Endothelial cell of umbilical vein (primary cell): ENCODE results near the gene SLC29A3. TPM values are rescaled to one million over a fixed set of nuclear protein-coding genes. Genes with fewer than 3 reads are reported as not detected.

ENCODE experiments used
- BruUV-seq: library from RNA; stranded (reverse); fragments of 400-500 nt; replicated peaks from 2 replicates; lab custom pipeline; 2021; lab: Mats Ljungman, UMichigan
- CTCF ChIA-PET: fragments of 300-600, 350-600 bp; sonication (Branson Sonifier 250); formaldehyde crosslinking; loops from one replicate; lab custom pipeline; 2021; ENCODE audit warnings: antibody characterized with exemption, inconsistent platforms; lab: Charles Lee
- POLR2A ChIA-PET: fragments of 300-600, 350-600 bp; sonication (Branson Sonifier 250); formaldehyde crosslinking; loops from one replicate; lab custom pipeline; 2021; ENCODE audit warnings: antibody characterized with exemption, inconsistent platforms; lab: Charles Lee
- DNase-seq: peaks from one replicate; pipeline ENCODE4 v3.0.0-alpha.2; 2011; ENCODE audit warnings: low read depth, low spot score
- FAIRE-seq: peaks from 2 replicates; lab custom pipeline; 2011; peaks lifted over from hg19 to GRCh38; lab: Jason Lieb, UNC
- H2AFZ ChIP-seq: 2 replicates; pipeline ENCODE4 v1.6.0; 2012; ENCODE audit warnings: low read depth, low read length, control low read depth, inconsistent platforms
- H3K27ac ChIP-seq: 2 replicates; pipeline ENCODE4 v1.5.1; 2011; ENCODE audit warnings: low read depth, mild to moderate bottlenecking, control low read depth, low read length, moderate library complexity; ENCODE audit not compliant: insufficient read depth
- H3K27me3 ChIP-seq, 2 experiments: 2 replicates each; pipeline versions ENCODE4 v1.6.0 to v1.6.1; 2011; ENCODE audit warnings: low read length in 2 of 2, mixed read lengths in 1 of 2; ENCODE audit not compliant: control insufficient read depth in 2 of 2, insufficient read depth in 2 of 2
- H3K36me3 ChIP-seq, 2 experiments: 2 replicates in 1 of 2; 3 replicates in 1 of 2; pipeline ENCODE4 v1.5.1; 2011; ENCODE audit warnings: low read length in 2 of 2, mild to moderate bottlenecking in 1 of 2, moderate library complexity in 1 of 2; ENCODE audit not compliant: control insufficient read depth in 2 of 2, insufficient read depth in 2 of 2; ENCODE audit errors: extremely low read depth in 1 of 2
- H3K4me1 ChIP-seq: 3 replicates; pipeline ENCODE4 v1.5.1; 2011; ENCODE audit warnings: mild to moderate bottlenecking, low read length; ENCODE audit not compliant: control insufficient read depth, insufficient read depth; ENCODE audit errors: extremely low read depth
- H3K4me2 ChIP-seq: 2 replicates; pipeline ENCODE4 v1.6.1; 2011; ENCODE audit warnings: low read length, control low read depth, mixed read lengths; ENCODE audit not compliant: insufficient read depth
- H3K4me3 ChIP-seq, 3 experiments: fragments of 200-600 bp in 1 of 3; sonication (generic), shearing (Covaris generic) in 1 of 3; replicated peaks in 1 of 3; 2 replicates each; pipeline ENCODE4 v1.5.1; 2011 to 2016; ENCODE audit warnings: control low read depth in 3 of 3, low read length in 3 of 3, mild to moderate bottlenecking in 2 of 3, inconsistent platforms in 1 of 3, low read depth in 1 of 3, moderate library complexity in 1 of 3; ENCODE audit not compliant: insufficient read depth in 1 of 3
- H3K79me2 ChIP-seq: 2 replicates; pipeline ENCODE4 v1.6.0; 2012; ENCODE audit warnings: low read length, inconsistent platforms; ENCODE audit not compliant: control insufficient read depth, insufficient read depth
- H3K9ac ChIP-seq: replicated peaks from 2 replicates; pipeline ENCODE3; 2011; ENCODE audit warnings: low read length, control low read depth; ENCODE audit not compliant: insufficient read depth; ENCODE audit errors: extremely low read depth
- H3K9me1 ChIP-seq: replicated peaks from 3 replicates; pipeline ENCODE4 v1.6.0; 2011; ENCODE audit warnings: mild to moderate bottlenecking, low read length; ENCODE audit not compliant: control insufficient read depth, insufficient read depth; ENCODE audit errors: extremely low read depth
- H3K9me3 ChIP-seq: replicated peaks from 2 replicates; pipeline ENCODE4 v1.5.1; 2012; ENCODE audit warnings: low read length, inconsistent platforms; ENCODE audit not compliant: control insufficient read depth, insufficient read depth
- H4K20me1 ChIP-seq: replicated peaks from 2 replicates; pipeline ENCODE3; 2011; ENCODE audit warnings: mild to moderate bottlenecking, low read length; ENCODE audit not compliant: control insufficient read depth, insufficient read depth; ENCODE audit errors: extremely low read depth
- CTCF ChIP-seq, 2 donors: IDR thresholded peaks; 1 replicate in 1 of 2; 2 replicates in 1 of 2; pipeline ENCODE4 v1.5.1; 2011; ENCODE audit warnings: low read length in 2 of 2, mild to moderate bottlenecking in 2 of 2, moderate library complexity in 2 of 2, control low read depth in 1 of 2, inconsistent platforms in 1 of 2, low read depth in 1 of 2; ENCODE audit not compliant: insufficient read depth in 1 of 2; ENCODE audit errors: extremely low read depth in 1 of 2
- EZH2 ChIP-seq: IDR thresholded peaks from 2 replicates; pipeline ENCODE4 v1.6.1; 2012; ENCODE audit warnings: borderline replicate concordance, low read depth, mild to moderate bottlenecking, moderate library complexity, low read length, inconsistent platforms; ENCODE audit not compliant: severe bottlenecking
- FOS ChIP-seq: IDR thresholded peaks from 2 replicates; pipeline ENCODE4 v1.6.1; 2011; ENCODE audit warnings: mild to moderate bottlenecking, low read length, moderate library complexity, borderline replicate concordance; ENCODE audit not compliant: insufficient read depth
- GATA2 ChIP-seq: IDR thresholded peaks from 2 replicates; pipeline ENCODE4 v1.7.0; 2011; ENCODE audit warnings: low read depth, mild to moderate bottlenecking, moderate library complexity, mixed read lengths, low read length; ENCODE audit not compliant: insufficient read length, insufficient read depth
- JUN ChIP-seq: IDR thresholded peaks from 2 replicates; pipeline ENCODE4 v1.6.1; 2011; ENCODE audit warnings: borderline replicate concordance, low read depth; ENCODE audit not compliant: insufficient read length, insufficient read depth
- MAX ChIP-seq: IDR thresholded peaks from 2 replicates; pipeline ENCODE4 v1.6.1; 2011; ENCODE audit not compliant: insufficient read depth, insufficient read length
- MYC ChIP-seq: IDR thresholded peaks from one replicate; pipeline ENCODE4 v1.6.1; 2011; ENCODE audit warnings: mild to moderate bottlenecking, low read depth, low read length
- POLR2A ChIP-seq: IDR thresholded peaks from 2 replicates; pipeline ENCODE4 v1.6.1; 2012; ENCODE audit warnings: low read depth, mild to moderate bottlenecking, control low read depth, low read length
- POLR2AphosphoS5 ChIP-seq: IDR thresholded peaks from 2 replicates; pipeline ENCODE4 v1.6.1; 2012; ENCODE audit warnings: low read depth, mild to moderate bottlenecking, control low read depth, low read length, moderate library complexity; ENCODE audit not compliant: insufficient read depth
- dilution Hi-C: fragments of 300-500 bp; cut with MboI; formaldehyde crosslinking; loops from one replicate; pipeline ENCODE4 v1.15.0; 2019; ENCODE audit warnings: low sequenced_read_pairs; ENCODE audit not compliant: extremely low pct_ligation_motif_present
- intact Hi-C: fragments of 100-400 bp; cut with micrococcal nuclease; formaldehyde crosslinking; loops from one replicate; pipeline ENCODE4 v1.10.0; 2022
- polyA plus RNA-seq, 4 experiments: library from polyadenylated mRNA; depleted of rRNA in 3 of 4; stranded (reverse) in 3 of 4; unstranded in 1 of 4; fragments of >200 nt; gene quantifications; 2 replicates each; pipeline versions ENCODE4 v1.2.1 to v1.2.3, GENCODE V29; 2011 to 2012; ENCODE audit warnings: missing spikeins in 1 of 4
- total RNA-seq: library from RNA; stranded (reverse); gene quantifications from 2 replicates; pipeline ENCODE4 v1.2.3, GENCODE V29; 2021

Gene SLC29A3
- total and polyA plus RNA-seq, 2 donors (not counting 3 experiments of a cell fraction or from before 2014, with no cell fraction given) = 5.0 to 9.1 TPM

GRCh38 chr10:71392292-71392691 is 73.2 kb downstream of the SLC29A3 start:
- no peak overlapping the region for H3K9ac ChIP-seq
- DNase-seq = no peak
- H3K4me3 ChIP-seq = no peak overlapping the region
- H3K27ac ChIP-seq = no peak overlapping the region
- no peaks in the 10 kb centered on the region for H3K9me1 ChIP-seq
- no peaks in the 10 kb centered on the region for H3K36me3 ChIP-seq
- ChIA-PET CTCF (interaction anchor here (0.7 to 1.8 kb wide), 3 partner anchors 8 to 177 kb away, joined by 3 to 5 read pairs (median 3); no protein-coding TSS in a partner anchor), POLR2A (no interaction called here)
- peaks cover 31 to 52% of the 10 kb centered on the region in 2 experiments for H3K27me3 ChIP-seq
- H3K4me1 ChIP-seq = no peaks in the 10 kb centered on the region
- H4K20me1 ChIP-seq = no peaks in the 10 kb centered on the region
- dilution Hi-C loops (no loop called here), intact Hi-C loops (no loop called here)
- H3K4me2 ChIP-seq = no peak overlapping the region
- TF ChIP-seq CTCF (IDR thresholded peaks at IDR 0.05; ENCODE audit: extremely low read depth in 1 of 2, insufficient read depth in 1 of 2, low read depth in 1 of 2, low read length in 2 of 2) (no peak), EZH2 (no peak), POLR2A (no peak)
- no peak for FAIRE-seq
- H3K79me2 ChIP-seq = no peaks in the 10 kb centered on the region
- H2AFZ ChIP-seq = no peak overlapping the region
- BruUV-seq = no TSS peak
- no peaks in the 10 kb centered on the region for H3K9me3 ChIP-seq

- no TSS peak for BruUV-seq
- CTCF ChIA-PET = interaction anchor here (0.7 to 1.8 kb wide), 4 partner anchors 9 to 177 kb away, joined by 3 to 5 read pairs (median 3); no protein-coding TSS in a partner anchor
- peaks cover 39 to 59% of the 10 kb centered on the region in 2 experiments for H3K27me3 ChIP-seq
These were observed 74.0 kb downstream of the SLC29A3 start for GRCh38 chr10:71392791-71393781.

More at GRCh38 chr10:71392791-71393781, 74.0 kb downstream of the SLC29A3 start:
- intact Hi-C loops = no loop called here
- no peak overlapping the region for H3K9ac ChIP-seq
- dilution Hi-C loops = no loop called here
- H3K36me3 ChIP-seq = no peaks in the 10 kb centered on the region
- POLR2A ChIA-PET = no interaction called here
- DNase-seq (no peak), FAIRE-seq (no peak)
- H3K9me3 ChIP-seq = no peaks in the 10 kb centered on the region
- no peaks in the 10 kb centered on the region for H3K79me2 ChIP-seq
- TF ChIP-seq POLR2A (no peak), EZH2 (no peak), FOS (no peak), GATA2 (no peak), CTCF (IDR thresholded peaks at IDR 0.05; ENCODE audit: extremely low read depth in 1 of 2, insufficient read depth in 1 of 2, low read depth in 1 of 2, low read length in 2 of 2) (no peak), MAX (no peak), JUN (no peak), POLR2AphosphoS5 (no peak), MYC (no peak)
- H4K20me1 ChIP-seq = no peaks in the 10 kb centered on the region
- H3K4me2 ChIP-seq = no peak overlapping the region
- no peaks in the 10 kb centered on the region for H3K4me1 ChIP-seq
- H2AFZ ChIP-seq = no peak overlapping the region
- H3K9me1 ChIP-seq = no peaks in the 10 kb centered on the region
- no peak overlapping the region for H3K27ac ChIP-seq
- H3K4me3 ChIP-seq = no peak overlapping the region
